A673 (cell line): ENCODE measurements around the gene MXRA7.

Experiments
- CTCF ChIP-seq: fragments of 300-800, 200-600 bp; sonication (generic); conservative IDR thresholded peaks from 2 replicates; pipeline ENCODE4 v1.5.1; 2017; ENCODE audit warnings: low read depth, mild to moderate bottlenecking, antibody characterized with exemption, low read length, moderate library complexity, mixed read lengths
- EZH2 ChIP-seq: fragments of 200-600 bp; sonication (generic); IDR thresholded peaks from 2 replicates; pipeline ENCODE4 v1.6.1; 2017; ENCODE audit warnings: borderline replicate concordance, low read depth, mild to moderate bottlenecking, mixed read lengths, antibody characterized with exemption, low read length; ENCODE audit not compliant: poor library complexity, severe bottlenecking

DNA sequence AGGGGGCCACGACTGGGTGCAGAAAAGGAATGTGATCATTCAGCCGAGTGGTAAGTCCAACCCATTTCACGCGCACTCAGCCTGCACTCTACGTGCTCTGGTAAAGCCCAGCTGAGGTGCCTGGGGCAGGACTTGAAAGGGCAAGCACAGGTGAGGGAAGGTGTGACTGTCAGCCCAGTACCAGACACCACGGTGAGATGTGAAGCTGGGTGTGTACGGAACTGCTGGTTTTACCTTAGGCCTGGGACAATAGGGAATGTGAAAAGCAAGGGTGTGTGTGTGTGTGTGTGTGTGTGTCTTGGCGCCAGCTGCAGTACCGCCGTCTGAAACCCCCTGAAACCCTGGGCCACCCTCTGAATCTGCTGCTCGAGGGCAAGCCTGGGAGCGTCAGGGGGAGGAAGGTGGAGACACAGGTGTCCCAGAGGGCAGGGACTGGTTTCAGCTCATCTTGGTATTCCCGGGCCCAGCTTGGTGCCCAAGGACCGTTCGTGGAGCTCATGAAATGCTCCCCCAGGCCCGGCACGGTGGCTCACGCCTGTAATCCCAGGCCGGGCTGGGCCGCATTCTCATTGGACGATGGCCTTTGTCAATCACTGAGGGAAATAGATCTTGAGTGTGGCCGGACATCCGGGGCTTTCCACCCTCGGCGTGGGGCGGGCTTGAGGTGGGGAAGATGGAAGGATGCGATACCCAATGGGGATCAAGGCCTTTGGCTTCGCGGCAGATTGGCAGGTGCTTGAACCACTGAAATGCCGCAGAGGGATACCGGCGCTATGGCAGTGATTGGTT lies 39.4 kb downstream of the MXRA7 start:
- TF ChIP-seq EZH2 (no peak), CTCF (no peak)
